HG03159 (cell line): ENCODE results near the gene SOX6.
"Not testable (repeated sequence)": the region's sequence is repeated elsewhere in the genome, so short reads cannot be mapped to it uniquely, and the experiment has no call there.

Experiments
- ATAC-seq: cut with Tn5 transposase; IDR thresholded peaks from one replicate; pipeline ENCODE4 v1.9.1; 2021; ENCODE audit warnings: mild to moderate bottlenecking, moderate library complexity; ENCODE audit not compliant: unreplicated experiment

The SOX6 gene

DNA sequence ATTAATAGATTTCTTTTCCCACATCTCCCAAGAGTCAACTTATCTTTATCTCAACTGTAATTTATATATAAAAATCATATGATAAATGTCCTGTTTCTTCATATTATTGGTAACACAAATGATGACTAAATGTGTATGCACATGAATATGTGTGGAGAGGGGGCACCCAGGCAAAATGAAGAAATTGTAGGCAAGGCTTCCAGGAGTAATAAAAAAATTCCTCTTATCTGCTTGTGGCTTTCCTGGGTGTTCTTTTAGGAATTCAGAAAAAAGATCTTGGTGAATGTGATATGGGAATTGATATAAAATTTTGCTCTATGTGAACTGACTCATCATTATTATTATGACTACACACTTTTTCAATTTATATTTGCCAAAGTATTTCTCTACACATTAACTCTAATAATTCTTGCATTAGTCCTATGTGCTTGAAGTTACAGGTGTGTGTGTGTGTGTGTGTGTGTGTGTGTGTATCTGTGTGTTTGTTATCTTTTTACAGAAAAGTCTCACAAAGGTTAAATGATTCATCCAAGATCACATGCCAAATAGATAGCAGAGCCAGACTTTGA is 197.8 kb downstream of the SOX6 start:
- no peak for ATAC-seq

DNA sequence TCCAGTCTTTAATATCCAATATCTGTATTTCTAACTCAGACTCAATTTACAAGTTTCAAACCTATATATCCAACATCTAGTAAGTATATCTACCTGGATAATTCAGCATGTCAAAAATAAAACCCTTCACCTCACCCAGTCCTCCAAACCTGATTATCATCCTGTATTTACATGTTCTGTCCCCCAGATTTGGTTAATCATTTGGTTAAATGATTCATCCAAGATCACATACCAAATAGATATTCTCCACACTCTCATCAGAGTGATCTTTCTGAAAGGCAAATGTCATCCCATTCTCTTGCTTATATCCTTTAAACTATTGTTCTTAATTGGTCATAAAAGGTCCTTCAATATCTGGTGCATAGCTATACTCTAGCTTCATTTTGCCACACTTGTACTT is 199.0 kb downstream of the SOX6 start:
- ATAC-seq = no peak

DNA sequence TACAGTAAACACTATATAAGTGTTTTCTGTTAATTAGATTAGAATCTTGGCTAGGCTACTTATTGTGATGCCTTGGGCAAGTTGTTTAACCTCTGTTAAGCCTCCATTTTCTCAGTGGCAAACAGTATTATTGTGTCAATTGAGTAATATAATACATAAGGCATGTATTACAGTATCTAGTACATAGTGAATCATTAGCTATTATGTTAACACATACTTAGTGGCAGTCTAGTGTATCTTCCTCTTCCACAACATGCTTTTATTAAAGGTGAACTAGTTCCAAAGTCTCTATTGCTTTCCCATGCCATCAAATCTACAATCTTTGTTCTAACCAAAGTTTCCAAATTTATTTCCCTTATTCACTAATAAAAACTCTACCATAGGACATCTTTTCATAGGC is 200.9 kb downstream of the SOX6 start:
- no peak for ATAC-seq

DNA sequence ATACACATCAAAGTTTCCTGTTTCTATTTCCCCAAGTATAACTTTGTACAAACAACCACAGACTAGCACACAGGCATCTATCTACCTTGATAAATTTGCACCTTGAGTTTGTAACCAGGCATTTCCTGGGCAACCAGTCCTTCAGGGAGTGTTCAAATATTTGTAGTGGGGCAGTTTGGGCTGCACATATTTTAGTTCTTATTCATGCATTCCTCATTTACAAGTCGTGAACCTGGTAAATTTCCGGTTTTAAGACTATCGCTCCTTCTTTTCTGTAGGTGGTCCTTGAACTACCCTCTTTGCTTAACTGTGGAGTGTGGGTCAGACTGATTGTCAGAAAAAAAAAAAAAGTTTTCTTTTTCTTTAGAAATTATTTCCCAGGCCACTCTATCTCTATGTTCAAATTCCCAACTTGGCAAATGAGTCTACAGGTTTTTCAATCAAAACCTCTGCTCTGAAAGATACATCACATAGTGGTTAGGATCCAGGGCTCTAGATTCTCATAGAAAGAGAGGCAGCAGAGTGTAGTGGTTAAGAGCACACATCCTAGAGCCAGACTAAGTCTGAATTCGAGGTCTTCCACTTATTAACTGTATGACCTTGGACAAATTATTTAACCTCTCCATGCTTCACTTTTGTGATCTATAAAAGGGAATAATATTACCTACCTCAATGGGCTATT is 201.5 kb downstream of the SOX6 start:
- ATAC-seq = no peak

DNA sequence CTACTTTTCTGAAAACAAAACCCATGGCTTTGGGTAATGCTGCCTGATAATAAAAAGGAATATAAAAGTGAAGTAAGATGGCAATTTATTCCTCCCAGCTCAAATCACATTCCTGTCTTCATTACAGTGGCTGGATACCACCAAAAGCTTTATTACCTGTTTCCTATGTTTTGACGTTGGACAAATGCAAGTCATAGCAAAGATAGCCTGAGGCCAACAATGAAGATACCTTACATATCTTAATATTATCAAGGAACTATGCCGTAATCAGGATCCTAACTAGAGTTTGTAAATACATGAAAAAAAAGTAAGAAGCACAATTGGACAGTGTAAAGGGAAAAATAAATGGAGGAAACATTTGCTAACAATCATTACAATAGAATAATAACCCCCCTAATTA is 202.4 kb downstream of the SOX6 start:
- no peak for ATAC-seq

DNA sequence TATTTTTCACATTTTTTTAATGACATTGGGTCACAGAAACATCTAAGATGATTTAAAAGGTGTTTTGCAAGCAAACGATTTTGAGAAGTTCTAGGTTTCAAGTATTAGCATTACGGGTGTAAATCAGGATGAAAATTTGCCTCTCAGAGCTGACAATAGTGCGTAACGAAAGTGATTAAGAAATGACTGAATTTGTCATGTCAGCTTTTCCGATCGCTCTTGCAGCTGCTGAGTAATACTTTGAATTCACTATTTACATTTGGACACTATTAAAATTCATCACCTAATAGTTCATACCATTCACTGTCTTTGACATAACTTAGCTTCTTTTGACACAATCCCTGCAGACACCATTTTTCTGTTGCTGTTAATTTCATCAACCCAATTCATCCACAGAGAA is 205.2 kb downstream of the SOX6 start:
- no peak for ATAC-seq

DNA sequence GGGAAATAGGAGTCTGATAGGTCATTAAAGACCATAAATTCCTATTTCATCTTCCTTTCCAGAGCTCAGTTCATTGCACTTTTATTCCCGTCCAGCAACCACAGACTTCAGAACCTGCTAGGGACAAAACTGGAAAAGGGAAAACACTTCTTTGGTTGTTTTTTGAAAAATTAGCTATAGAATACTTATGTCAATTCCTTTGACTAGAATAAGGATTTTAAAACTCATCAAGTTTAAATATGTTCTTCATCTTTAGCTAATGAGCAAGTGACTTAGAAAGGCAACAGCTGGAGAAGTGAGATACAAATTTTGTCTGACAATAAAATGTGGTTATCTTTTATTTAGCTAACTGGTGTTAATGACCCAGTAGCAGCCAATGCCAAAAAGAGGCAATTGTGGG is 206.9 kb downstream of the SOX6 start:
- ATAC-seq = no peak

DNA sequence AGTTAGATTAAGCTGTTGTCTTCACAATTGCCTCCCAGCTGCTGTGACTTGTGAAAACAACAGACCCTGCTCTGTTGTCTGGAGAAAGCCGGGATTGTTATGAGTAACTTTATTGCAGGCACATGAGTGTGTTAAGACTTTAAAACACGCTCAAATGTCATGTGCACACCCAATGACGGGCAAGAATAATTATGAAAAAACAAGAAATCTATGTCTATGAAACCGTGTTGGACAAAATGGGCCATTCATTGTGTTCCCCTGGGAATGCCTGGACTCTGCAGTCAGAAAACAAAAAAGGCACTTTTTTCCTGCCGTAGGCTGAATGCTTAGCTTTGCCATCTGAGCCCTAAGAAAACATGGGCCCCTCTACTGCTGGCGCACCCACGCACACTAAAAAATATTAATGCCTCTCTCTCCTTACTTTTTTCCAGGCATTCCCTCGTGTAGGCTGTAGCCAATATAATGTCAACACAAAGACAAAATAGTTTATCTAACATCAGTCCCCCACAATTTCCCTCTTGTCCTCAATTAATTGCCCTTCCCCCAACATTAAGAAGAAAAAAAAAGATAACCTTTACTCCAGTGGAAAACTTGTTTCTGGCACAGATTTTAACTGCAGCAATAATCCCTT is 207.9 kb downstream of the SOX6 start:
- no peak for ATAC-seq

DNA sequence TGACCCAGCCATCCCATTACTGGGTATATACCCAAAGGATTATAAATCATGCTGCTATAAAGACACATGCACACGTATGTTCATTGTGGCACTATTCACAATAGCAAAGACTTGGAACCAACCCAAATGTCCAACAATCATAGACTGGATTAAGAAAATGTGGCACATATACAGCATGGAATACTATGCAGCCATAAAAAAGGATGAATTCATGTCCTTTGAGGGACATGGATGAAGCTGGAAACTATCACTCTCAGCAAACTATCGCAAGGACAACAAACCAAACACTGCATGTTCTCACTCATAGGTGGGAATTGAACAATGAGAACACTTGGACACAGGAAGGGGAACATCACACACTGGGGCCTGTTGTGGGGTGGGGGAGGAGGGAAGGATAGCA is 209.4 kb downstream of the SOX6 start:
- not testable (repeated sequence) for ATAC-seq

DNA sequence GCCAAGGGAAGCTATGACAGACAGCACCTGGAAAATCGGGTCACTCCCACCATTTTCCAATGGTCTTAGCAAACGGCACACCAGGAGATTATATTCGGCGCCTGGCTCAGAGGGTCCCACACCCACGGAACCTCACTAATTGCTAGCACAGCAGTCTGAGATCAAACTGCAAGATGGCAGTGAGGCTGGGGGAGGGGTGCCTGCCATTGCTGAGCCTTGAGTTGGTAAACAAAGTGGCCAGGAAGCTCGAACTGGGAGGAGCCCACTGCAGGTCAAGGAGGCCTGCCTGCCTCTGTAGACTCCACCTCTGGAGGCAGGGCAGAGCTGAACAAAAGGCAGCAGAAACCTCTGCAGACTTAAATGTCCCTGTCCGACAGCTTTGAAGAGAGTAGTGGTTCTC is 214.7 kb downstream of the SOX6 start:
- not testable (repeated sequence) for ATAC-seq

DNA sequence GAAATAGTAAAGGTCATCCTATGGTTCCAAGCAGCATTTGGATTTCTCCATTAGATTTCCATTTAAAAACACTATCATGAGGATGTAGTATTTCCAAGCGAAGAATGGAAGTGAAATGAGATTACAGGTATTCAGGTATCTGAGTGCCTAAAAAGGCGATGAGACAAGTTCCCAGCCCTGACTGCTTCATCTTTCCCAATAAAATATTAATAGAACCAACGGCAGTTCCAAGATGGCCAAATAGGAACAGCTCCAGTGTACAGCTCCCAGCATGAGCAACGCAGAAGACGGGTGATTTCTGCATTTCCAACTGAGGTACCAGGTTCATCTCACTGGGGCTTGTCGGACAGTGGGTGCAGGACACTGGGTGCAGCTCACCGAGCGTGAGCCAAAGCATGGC is 215.2 kb downstream of the SOX6 start:
- ATAC-seq = not testable (repeated sequence)

DNA sequence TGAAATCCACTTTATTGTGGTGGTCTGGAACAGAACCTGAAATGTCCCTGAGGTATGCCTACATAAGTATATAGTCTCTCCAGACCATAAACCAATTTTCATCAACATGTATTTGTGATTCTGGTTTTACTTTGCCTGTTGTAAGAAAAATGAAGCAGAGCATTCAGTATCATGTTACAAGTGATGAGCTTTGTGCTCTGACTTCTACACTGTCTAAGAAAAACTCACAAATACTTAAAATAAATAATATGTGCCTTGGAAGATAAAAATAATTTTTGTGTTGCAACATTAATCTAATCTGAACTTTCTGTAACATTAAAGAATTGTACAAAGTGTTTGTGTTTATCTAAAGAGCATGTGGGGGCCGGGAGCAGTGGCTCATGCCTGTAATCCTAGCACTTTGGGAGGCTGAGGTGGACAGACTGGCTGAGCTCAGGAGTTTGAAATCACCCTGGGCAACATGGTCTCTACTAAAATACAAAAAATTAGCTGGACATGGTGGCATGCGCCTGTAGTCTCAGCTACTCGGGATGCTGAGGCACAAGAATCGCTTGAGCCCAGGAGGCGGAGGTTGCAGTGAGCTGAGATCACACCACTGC is 219.5 kb downstream of the SOX6 start:
- ATAC-seq = no peak

DNA sequence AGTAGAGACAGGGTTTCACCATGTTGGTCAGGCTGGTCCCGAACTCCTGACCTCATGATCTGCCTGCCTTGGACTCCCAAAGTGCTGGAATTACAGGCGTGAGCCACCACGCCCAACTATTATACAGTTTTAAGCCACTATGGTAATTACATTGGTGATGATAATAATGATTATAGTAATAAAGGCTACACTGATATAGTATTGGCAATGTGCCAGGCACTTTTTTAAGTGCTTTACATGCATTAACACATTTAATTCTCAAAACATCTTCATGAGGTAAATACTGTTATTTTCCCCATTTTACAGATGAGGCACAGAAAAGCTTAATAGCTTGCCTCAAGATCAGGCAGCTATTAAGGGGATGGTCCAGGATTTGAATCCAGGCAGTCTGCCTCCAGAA is 222.5 kb downstream of the SOX6 start:
- no peak for ATAC-seq

DNA sequence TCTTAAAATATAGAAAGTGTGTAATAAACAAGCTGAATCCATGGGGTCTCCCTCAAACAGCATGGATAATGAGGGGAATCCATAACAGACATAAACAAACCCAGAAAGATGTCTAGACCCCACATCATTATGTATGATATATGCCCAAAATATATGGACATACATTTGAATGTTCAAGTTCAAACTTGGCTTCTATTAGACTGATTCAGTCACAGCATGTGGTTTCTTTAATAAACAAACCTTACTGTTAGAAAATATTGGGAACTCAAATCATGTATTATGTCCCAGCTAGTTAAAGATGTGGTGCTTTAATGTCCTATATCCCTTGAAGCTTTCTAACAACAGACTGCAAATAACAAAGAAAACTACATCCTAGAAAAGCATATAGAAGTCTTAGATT is 228.6 kb downstream of the SOX6 start:
- no peak for ATAC-seq

DNA sequence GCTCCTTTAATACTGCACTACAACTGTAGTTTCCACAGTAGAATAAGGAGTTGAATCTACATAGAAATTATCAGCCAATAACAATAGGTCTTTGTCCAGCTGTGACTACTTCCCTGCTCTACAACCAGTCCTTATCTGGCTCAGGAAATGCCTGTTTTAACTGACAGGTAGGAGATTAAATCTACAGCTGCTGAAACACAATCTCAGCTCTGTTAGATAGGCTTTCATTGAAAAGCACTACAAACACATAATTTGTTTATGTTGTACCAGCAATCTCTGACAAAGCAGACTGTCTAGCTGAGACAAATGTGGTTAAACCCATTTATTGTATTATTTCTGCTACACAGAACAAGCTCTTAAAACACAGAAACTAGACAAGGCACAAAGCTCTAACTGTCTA is 230.0 kb downstream of the SOX6 start:
- ATAC-seq = no peak

DNA sequence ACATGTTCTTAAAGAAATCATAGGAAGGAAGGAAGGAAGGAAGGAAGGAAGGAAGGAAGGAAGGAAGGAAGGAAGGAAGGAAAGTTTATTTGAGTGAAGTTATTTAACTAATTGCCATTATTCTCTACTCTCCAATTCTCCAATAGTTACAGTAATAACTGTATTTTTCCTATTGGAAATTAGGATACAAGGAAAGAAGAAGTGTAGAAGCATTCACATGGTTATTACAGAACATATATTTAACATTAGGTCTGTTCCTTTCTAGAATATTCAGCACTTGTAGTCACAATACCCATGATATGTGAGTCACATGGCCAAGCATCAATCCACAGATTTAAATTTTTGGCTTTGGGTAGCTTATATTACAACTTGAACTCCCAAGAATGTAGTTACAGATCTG is 230.6 kb downstream of the SOX6 start:
- no peak for ATAC-seq

DNA sequence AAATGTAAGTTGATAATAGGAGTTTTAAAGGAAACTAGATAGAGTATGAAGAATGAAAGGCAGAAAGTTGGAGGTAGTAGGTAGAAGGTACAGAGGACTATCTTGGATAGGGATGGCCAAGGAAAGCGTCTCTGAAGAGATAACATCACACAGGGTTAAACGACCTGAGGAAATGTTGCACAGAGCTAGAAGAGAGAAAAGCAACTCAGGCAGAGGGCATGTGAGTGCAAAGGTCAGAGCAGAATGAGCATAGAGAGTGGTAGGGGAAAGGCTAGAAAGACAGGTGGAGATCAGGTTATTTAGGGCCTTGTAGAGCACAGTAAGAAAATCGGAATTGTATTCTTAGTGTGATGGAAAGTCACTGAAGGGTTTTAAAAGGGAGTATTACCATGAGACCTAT is 232.0 kb downstream of the SOX6 start:
- no peak for ATAC-seq

DNA sequence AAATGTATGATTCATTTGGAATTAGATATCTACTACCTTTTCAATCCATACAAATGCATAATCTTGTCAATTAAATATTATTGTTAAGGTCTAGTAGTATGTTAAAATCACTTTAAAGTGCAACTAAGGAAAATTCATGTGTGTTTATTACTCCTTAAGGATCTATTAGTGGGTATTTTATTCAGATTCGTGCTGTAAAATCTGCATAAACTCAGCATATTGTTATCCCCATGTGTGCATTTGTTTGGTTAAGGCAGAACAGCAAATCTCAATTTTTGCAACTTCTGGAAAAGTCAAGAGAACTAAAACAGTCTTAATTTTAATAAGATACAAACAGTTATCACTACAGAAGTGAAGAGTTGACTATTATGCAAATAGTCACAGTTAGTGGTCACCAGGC is 234.5 kb downstream of the SOX6 start:
- ATAC-seq = no peak

DNA sequence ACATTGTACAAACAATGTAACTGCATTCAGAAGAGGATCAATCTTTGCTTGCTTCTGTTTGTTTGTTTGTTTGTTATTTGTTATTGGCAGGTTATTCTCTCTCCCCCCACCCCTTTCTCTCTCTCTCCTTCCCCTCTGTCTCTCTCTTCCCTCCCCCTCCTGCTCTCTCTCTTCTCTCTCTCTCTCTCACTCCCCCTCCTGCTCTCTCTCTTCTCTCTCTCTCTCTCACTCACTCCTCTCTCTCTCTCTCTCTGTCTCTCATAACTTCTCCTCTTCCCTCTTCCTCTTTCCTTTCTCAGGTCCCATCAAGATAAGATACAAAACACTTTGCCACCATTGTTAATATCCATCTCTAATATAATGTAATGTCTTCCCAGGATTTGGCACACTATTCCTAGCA is 236.3 kb downstream of the SOX6 start:
- ATAC-seq = no peak

DNA sequence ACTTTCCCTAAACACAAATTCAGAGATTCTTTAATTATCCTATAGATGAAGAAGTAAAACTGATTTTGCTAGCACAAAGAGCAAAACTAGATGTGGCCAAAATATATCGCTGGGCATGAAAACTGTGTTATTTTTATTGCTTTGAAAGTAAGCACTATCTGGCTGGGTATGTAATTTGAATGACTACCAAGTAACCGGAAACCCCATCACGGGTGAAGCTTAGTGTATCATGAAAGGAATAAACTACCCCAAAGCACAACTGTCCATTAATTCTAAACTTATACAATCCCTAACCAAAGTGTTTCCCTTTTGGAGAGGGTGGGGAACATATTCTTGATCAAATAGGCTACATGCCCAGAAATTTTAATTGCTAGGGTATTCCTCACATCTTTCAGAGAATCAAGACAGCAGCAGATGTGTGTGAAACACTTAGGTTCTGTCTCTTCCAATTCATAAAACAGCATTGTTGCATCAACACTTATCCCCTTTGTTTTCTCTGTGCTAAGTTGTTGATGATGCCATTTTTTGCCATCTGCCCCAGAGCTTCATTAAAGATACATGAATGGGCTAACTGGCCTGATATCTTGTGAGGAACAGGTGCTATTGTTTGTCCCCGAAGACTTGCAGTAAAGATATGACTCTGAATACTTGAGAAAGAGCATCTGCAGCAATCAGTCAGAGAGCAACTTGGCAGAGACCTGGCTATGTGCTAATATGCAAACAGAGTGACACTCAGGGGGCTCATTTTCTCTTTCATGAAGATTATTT is 238.2 kb downstream of the SOX6 start:
- ATAC-seq = no peak
